GM12878 (cell line): Measurements from ENCODE around the gene QSOX2. TPM values are rescaled to one million over a fixed set of nuclear protein-coding genes. Genes with fewer than 3 reads are reported as not detected.

ENCODE experiments used
- ATAC-seq: fragments of 200-7000 bp; cut with Tn5 transposase; 3 replicates; pipeline ENCODE4 v1.9.1; 2020; ENCODE audit warnings: mild to moderate bottlenecking, moderate library complexity
- BruUV-seq: library from RNA; stranded (reverse); fragments of 400-500 nt; replicated peaks from 2 replicates; lab custom pipeline; 2021; lab: Mats Ljungman, UMichigan
- CTCF ChIA-PET: fragments of 300-600 bp; sonication (Branson Sonifier 250); formaldehyde crosslinking; extraction: SDS; loops from one replicate; lab custom pipeline; 2021; ENCODE audit warnings: inconsistent platforms; lab: Yijun Ruan, JAX
- POLR2A ChIA-PET: fragments of 350-600 bp; formaldehyde crosslinking; extraction: SDS; loops from one replicate; lab custom pipeline; 2021; ENCODE audit warnings: inconsistent platforms; lab: Charles Lee
- RAD21 ChIA-PET: fragments of 300-600 bp; sonication (Branson Sonifier 250); formaldehyde crosslinking; loops from one replicate; lab custom pipeline; 2023; ENCODE audit warnings: antibody characterized with exemption; ENCODE audit not compliant: unreplicated experiment; lab: Charles Lee
- SMC1A ChIA-PET: fragments of 300-600 bp; sonication (Branson Sonifier 250); formaldehyde crosslinking; loops from one replicate; lab custom pipeline; 2023; ENCODE audit not compliant: unreplicated experiment, uncharacterized antibody; lab: Charles Lee
- DNase-seq: peaks from one replicate; pipeline ENCODE4 v3.0.0-alpha.2; 2011; ENCODE audit warnings: low read depth, low spot score
- FAIRE-seq: peaks from 3 replicates; lab custom pipeline; 2011; peaks lifted over from hg19 to GRCh38; lab: Jason Lieb, UNC
- H2AFZ ChIP-seq: 2 replicates; pipeline ENCODE4 v1.6.0; 2011; ENCODE audit warnings: low read depth, low read length, control low read depth; ENCODE audit not compliant: control insufficient read depth
- H3K27ac ChIP-seq: 2 replicates; pipeline ENCODE4 v1.5.1; 2011; ENCODE audit warnings: control low read depth; ENCODE audit not compliant: control insufficient read depth, insufficient read depth
- H3K27me3 ChIP-seq, 2 experiments: replicated peaks in 1 of 2; 2 replicates each; pipeline versions ENCODE4 v1.6.0 to v1.6.1; 2011; ENCODE audit warnings: low read length in 1 of 2; ENCODE audit not compliant: control insufficient read depth in 2 of 2, insufficient read depth in 2 of 2
- H3K36me3 ChIP-seq, 2 experiments: 2 replicates each; pipeline ENCODE4 v1.5.1; 2011; ENCODE audit warnings: low read length in 1 of 2; ENCODE audit not compliant: control insufficient read depth in 2 of 2, insufficient read depth in 2 of 2
- H3K4me1 ChIP-seq: 2 replicates; pipeline ENCODE4 v1.6.1; 2011; ENCODE audit warnings: mild to moderate bottlenecking, low read length, moderate library complexity, mixed read lengths; ENCODE audit not compliant: control insufficient read depth, insufficient read depth
- H3K4me2 ChIP-seq: 2 replicates; pipeline ENCODE4 v1.6.0; 2011; ENCODE audit warnings: control low read depth; ENCODE audit not compliant: control insufficient read depth, insufficient read depth
- H3K4me3 ChIP-seq: fragments of 200-600 bp; sonication (generic); 2 replicates; pipeline ENCODE4 v1.5.1; 2016
- H3K79me2 ChIP-seq: 2 replicates; pipeline ENCODE4 v1.6.0; 2011; ENCODE audit warnings: low read length; ENCODE audit not compliant: control insufficient read depth, insufficient read depth
- H3K9ac ChIP-seq: 2 replicates; pipeline ENCODE4 v1.8.0; 2011; ENCODE audit warnings: low read length, control low read depth, mixed read lengths; ENCODE audit not compliant: control insufficient read depth, insufficient read depth
- H3K9me3 ChIP-seq: replicated peaks from 3 replicates; pipeline ENCODE4 v1.5.1; 2011; ENCODE audit warnings: mild to moderate bottlenecking, low read length; ENCODE audit not compliant: control insufficient read depth, insufficient read depth
- H4K20me1 ChIP-seq: 2 replicates; pipeline ENCODE4 v1.6.0; 2011; ENCODE audit not compliant: control insufficient read depth, insufficient read depth
- ASH2L ChIP-seq: fragments of 300-600, 200-600 bp; sonication (generic); IDR thresholded peaks from 2 replicates; pipeline ENCODE4 v1.6.1; 2017; ENCODE audit warnings: low read depth, mild to moderate bottlenecking, borderline replicate concordance
- EGR1 ChIP-seq, 2 experiments: IDR thresholded peaks; 1 replicate in 1 of 2; 2 replicates in 1 of 2; pipeline ENCODE4 v1.6.1; 2011 to 2012; ENCODE audit warnings: low read depth in 2 of 2, low read length in 2 of 2, borderline replicate concordance in 1 of 2, mild to moderate bottlenecking in 1 of 2, moderate library complexity in 1 of 2
- MTA2 ChIP-seq: fragments of 450-650 bp; IDR thresholded peaks from 2 replicates; pipeline ENCODE4 v1.6.1; 2016; ENCODE audit warnings: low read depth, mild to moderate bottlenecking, moderate library complexity
- MYB ChIP-seq: fragments of 150-350 bp; IDR thresholded peaks from 2 replicates; pipeline ENCODE4 v1.6.1; 2014; ENCODE audit warnings: mild to moderate bottlenecking, low read depth, low read length, borderline replicate concordance
- NFYA ChIP-seq: IDR thresholded peaks from 2 replicates; pipeline ENCODE4 v1.6.1; 2011; ENCODE audit warnings: low read depth, mild to moderate bottlenecking, low read length, improper control_type of control experiment, borderline replicate concordance
- PBX3 ChIP-seq: IDR thresholded peaks from 2 replicates; pipeline ENCODE4 v1.6.1; 2011; ENCODE audit warnings: mild to moderate bottlenecking, low read depth, low read length, moderate library complexity; ENCODE audit not compliant: insufficient replicate concordance
- PKNOX1 ChIP-seq: fragments of 450-650 bp; IDR thresholded peaks from 2 replicates; pipeline ENCODE4 v1.6.1; 2016; ENCODE audit warnings: mild to moderate bottlenecking
- PRDM15 ChIP-seq: fragments of 450-650 bp; formaldehyde crosslinking; IDR thresholded peaks from 2 replicates; pipeline ENCODE4 v1.4.0; 2020; ENCODE audit warnings: mild to moderate bottlenecking, moderate library complexity
- RB1 ChIP-seq: fragments of 450-650 bp; formaldehyde crosslinking; IDR thresholded peaks from 2 replicates; pipeline ENCODE4 v1.6.1; 2017; ENCODE audit warnings: mild to moderate bottlenecking, borderline replicate concordance
- SPI1 ChIP-seq: IDR thresholded peaks from 2 replicates; pipeline ENCODE4 v1.6.1; 2011; ENCODE audit warnings: low read depth, mild to moderate bottlenecking, low read length, moderate library complexity, borderline replicate concordance; ENCODE audit not compliant: insufficient read depth
- SREBF2 ChIP-seq: IDR thresholded peaks from 2 replicates; pipeline ENCODE4 v1.6.1; 2012; ENCODE audit warnings: mild to moderate bottlenecking, low read length
- ZBTB11 ChIP-seq: fragments of 450-650 bp; formaldehyde crosslinking; IDR thresholded peaks from 2 replicates; pipeline ENCODE4 v1.5.0; 2022; ENCODE audit warnings: mild to moderate bottlenecking, missing genetic modification characterization
- WGBS: methylation state at CpG from one replicate; pipeline ENCODE4 v1.1.6; 2016; ENCODE audit warnings: low lambda C conversion rate; ENCODE audit not compliant: insufficient replicate concordance, insufficient coverage; ENCODE audit errors: missing lambda C conversion rate; 5-methylcytosine and 5-hydroxymethylcytosine counted together
- in situ Hi-C: fragments of 300-500 bp; cut with MboI; formaldehyde crosslinking; loops from 9 replicates; pipeline ENCODE4 v1.14.3; 2018; ENCODE audit warnings: mixed read lengths
- intact Hi-C: fragments of 100-400 bp; cut with micrococcal nuclease; formaldehyde crosslinking; loops from one replicate; pipeline ENCODE4 v1.14.2; 2022; ENCODE audit not compliant: unreplicated experiment
- polyA plus RNA-seq, 11 experiments: library from polyadenylated mRNA; depleted of rRNA in 4 of 11; unstranded in 6 of 11; stranded (reverse) in 5 of 11; fragments of >200 nt; fragmentation: Nextera tagmentation in 4 of 11; fragmentation: Illumina TruSeq in 1 of 11; extraction: Ambion mirVana in 4 of 11; extraction: Trizol in 1 of 11; gene quantifications; 1 replicate in 1 of 11; 2 replicates in 10 of 11; pipeline versions ENCODE4 v1.2.1 to v1.2.3, GENCODE V29; 2011 to 2016; ENCODE audit warnings: inconsistent platforms in 2 of 11, missing spikeins in 2 of 11, low read depth in 1 of 11
- total RNA-seq, 4 experiments: library from RNA; depleted of rRNA in 3 of 4; stranded (reverse); fragments of >200 nt in 3 of 4; fragmentation: Illumina TruSeq in 1 of 4; extraction: Trizol in 1 of 4; gene quantifications; 2 replicates each; pipeline versions ENCODE4 v1.2.1 to v1.2.3, GENCODE V29; 2013 to 2021

Gene QSOX2
- total and polyA plus RNA-seq, 10 of the 15 experiments (the other 5 are each of a cell fraction or from before 2014, with no cell fraction given), result 0.34 to 16.1 (median 8.2) TPM

GRCh38 chr9:136235171-136235570, 10.4 kb downstream of the QSOX2 start (continued):
- TF ChIP-seq PKNOX1 (no peak), EGR1 (IDR thresholded peaks at IDR 0.05; ENCODE audit: borderline replicate concordance in 1 of 2, low read depth in 2 of 2, low read length in 2 of 2) (no peak)

- peaks cover 19% of the 10 kb centered on the region for H3K79me2 ChIP-seq
- in situ Hi-C loops (no loop called here), intact Hi-C loops (no loop called here)
- 93% methylated on average over 21 of the region's 21 CpGs for WGBS
- no peaks in the 10 kb centered on the region for H3K9me3 ChIP-seq
- H2AFZ ChIP-seq, result no peak overlapping the region
- no peaks in the 10 kb centered on the region for H4K20me1 ChIP-seq
- RAD21 ChIA-PET, result no interaction called here
- no TSS peak for BruUV-seq
- no peak for FAIRE-seq
- peaks cover 17% of the 10 kb centered on the region for H3K4me1 ChIP-seq
- no peak overlapping the region for H3K9ac ChIP-seq
- CTCF ChIA-PET, result interaction anchor here (0.9 kb wide), 1 partner anchor 9 kb away, joined by 4 read pairs; no protein-coding TSS in a partner anchor
- H3K27ac ChIP-seq, result no peak overlapping the region
- no peak for ATAC-seq
- H3K36me3 ChIP-seq, result peaks cover 5 to 20% of the 10 kb centered on the region in 2 experiments; a peak in 3 of 4 replicates
- no peak overlapping the region for H3K4me2 ChIP-seq
- SMC1A ChIA-PET, result no interaction called here
- H3K4me3 ChIP-seq, result no peak overlapping the region
- DNase-seq, result no peak
- POLR2A ChIA-PET, result no interaction called here
- no peaks in the 10 kb centered on the region for H3K27me3 ChIP-seq
- TF ChIP-seq MTA2 (no peak), SREBF2 (no peak), PBX3 (no peak), RB1 (no peak), ASH2L (no peak), MYB (no peak), PRDM15 (no peak), NFYA (no peak), ZBTB11 (no peak), SPI1 (no peak)
Measured at GRCh38 chr9:136234597-136234996, 11.0 kb downstream of the QSOX2 start.
